Measurements from ENCODE around the gene ADRA2B. TPM values are rescaled to one million over a fixed set of nuclear protein-coding genes. Genes with fewer than 3 reads are reported as not detected.

Gene ADRA2B
- total RNA-seq, 1 experiment from 2014 or later, result 0.28 TPM

GRCh38 chr2:96083064-96083939 is 33.1 kb downstream of the ADRA2B start:
- ChIA-PET CTCF (no interaction called here), POLR2A (no interaction called here)
- Histone ChIP-seq H3K4me3 (ENCODE audit: low read depth in 2 of 2, low read length in 2 of 2) (no peak overlapping the region), H3K9me3 (ENCODE audit: control insufficient read depth, insufficient read depth, low read depth, low read length) (no peaks in the 10 kb centered on the region), H3K4me1 (ENCODE audit: control insufficient read depth, insufficient read depth, low read length) (no peaks in the 10 kb centered on the region), H3K27ac (ENCODE audit: low read length) (no peak overlapping the region), H3K36me3 (ENCODE audit: control insufficient read depth, insufficient read depth, low read length) (no peaks in the 10 kb centered on the region), H3K27me3 (ENCODE audit: control insufficient read depth, insufficient read depth, low read length) (0 out of 2 replicates have a peak, but pooled peaks cover 6% of the 10 kb centered on the region)
- ATAC-seq (no peak), DNase-seq (ENCODE audit: low read depth, low spot score) (no peak)
- intact Hi-C loops (cut with micrococcal nuclease; ENCODE audit: unreplicated experiment), result no loop called here
- TF ChIP-seq REST (IDR thresholded peaks at IDR 0.05; ENCODE audit: insufficient read depth in 1 of 2, low read depth in 2 of 2, low read length in 1 of 2) (no peak), CTCF (IDR thresholded peaks at IDR 0.05) (no peak), POLR2AphosphoS5 (IDR thresholded peaks at IDR 0.05; ENCODE audit: low read depth, low read length) (no peak), SIN3A (IDR thresholded peaks at IDR 0.05; ENCODE audit: borderline replicate concordance, insufficient read depth, low read depth, low read length) (no peak), TCF7L2 (IDR thresholded peaks at IDR 0.05; ENCODE audit: low read depth, low read length) (no peak)
- in situ Hi-C loops (cut with HindIII; ENCODE audit: low pct_unique_long_range_greater_than_20kb, low sequenced_read_pairs), result no loop called here
- no TSS peak for BruUV-seq (replicated peaks)

- H3K4me3 ChIP-seq (ENCODE audit: low read depth in 2 of 2, low read length in 2 of 2), result no peak overlapping the region
- POLR2A ChIA-PET, result no interaction called here
- TF ChIP-seq REST (IDR thresholded peaks at IDR 0.05; ENCODE audit: insufficient read depth in 1 of 2, low read depth in 2 of 2, low read length in 1 of 2), result no peak
- no peak for TF ChIP-seq CTCF (IDR thresholded peaks at IDR 0.05)
- TF ChIP-seq SIN3A (IDR thresholded peaks at IDR 0.05; ENCODE audit: borderline replicate concordance, insufficient read depth, low read depth, low read length), result no peak
- no peak for TF ChIP-seq POLR2AphosphoS5 (IDR thresholded peaks at IDR 0.05; ENCODE audit: low read depth, low read length)
- TF ChIP-seq TCF7L2 (IDR thresholded peaks at IDR 0.05; ENCODE audit: low read depth, low read length), result no peak
- H3K27me3 ChIP-seq (ENCODE audit: control insufficient read depth, insufficient read depth, low read length), result 0 out of 2 replicates have a peak, but pooled peaks cover 6% of the 10 kb centered on the region
- in situ Hi-C loops (cut with HindIII; ENCODE audit: low pct_unique_long_range_greater_than_20kb, low sequenced_read_pairs) (no loop called here), intact Hi-C loops (cut with micrococcal nuclease; ENCODE audit: unreplicated experiment) (no loop called here)
- DNase-seq (ENCODE audit: low read depth, low spot score) (no peak), ATAC-seq (no peak)
- BruUV-seq (replicated peaks), result no TSS peak
- no peaks in the 10 kb centered on the region for H3K36me3 ChIP-seq (ENCODE audit: control insufficient read depth, insufficient read depth, low read length)
- CTCF ChIA-PET, result interaction anchor here (0.6 kb wide), 1 partner anchor 243 kb away, joined by 3 read pairs; no protein-coding TSS in a partner anchor
- no peaks in the 10 kb centered on the region for H3K9me3 ChIP-seq (ENCODE audit: control insufficient read depth, insufficient read depth, low read depth, low read length)
- no peak overlapping the region for H3K27ac ChIP-seq (ENCODE audit: low read length)
- no peaks in the 10 kb centered on the region for H3K4me1 ChIP-seq (ENCODE audit: control insufficient read depth, insufficient read depth, low read length)
These were observed 33.9 kb downstream of the ADRA2B start for GRCh38 chr2:96082211-96083063.
